ENCODE results near the gene TP53RK.

DNA sequence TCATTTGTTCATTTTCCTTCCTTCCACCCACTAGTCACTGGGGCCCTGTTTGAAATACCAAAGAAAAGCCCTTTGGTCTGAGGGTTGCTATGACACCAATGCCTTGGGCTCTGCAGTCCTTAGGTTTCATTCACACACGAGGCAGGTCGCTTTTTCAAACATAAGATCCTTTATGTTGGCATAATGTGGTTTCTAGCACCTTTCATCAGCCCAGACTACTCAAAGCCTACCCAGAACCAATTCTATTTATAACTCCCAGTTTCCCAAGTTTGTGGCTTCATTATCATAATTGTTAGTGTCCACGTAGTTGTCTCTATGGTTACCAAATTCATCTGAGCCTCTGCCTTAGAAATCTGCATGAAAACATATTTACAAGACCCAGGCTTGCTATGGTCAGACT lies 6.6 kb upstream of the TP53RK start:
- no peak for TF ChIP-seq ZBTB26 (CRISPR knock-in tag; IDR thresholded peaks at IDR 0.05; ENCODE audit: borderline replicate concordance)
- no peak for TF ChIP-seq CHCHD3 (CRISPR knock-in tag; IDR thresholded peaks at IDR 0.05)
- TF ChIP-seq, protein P1, sequence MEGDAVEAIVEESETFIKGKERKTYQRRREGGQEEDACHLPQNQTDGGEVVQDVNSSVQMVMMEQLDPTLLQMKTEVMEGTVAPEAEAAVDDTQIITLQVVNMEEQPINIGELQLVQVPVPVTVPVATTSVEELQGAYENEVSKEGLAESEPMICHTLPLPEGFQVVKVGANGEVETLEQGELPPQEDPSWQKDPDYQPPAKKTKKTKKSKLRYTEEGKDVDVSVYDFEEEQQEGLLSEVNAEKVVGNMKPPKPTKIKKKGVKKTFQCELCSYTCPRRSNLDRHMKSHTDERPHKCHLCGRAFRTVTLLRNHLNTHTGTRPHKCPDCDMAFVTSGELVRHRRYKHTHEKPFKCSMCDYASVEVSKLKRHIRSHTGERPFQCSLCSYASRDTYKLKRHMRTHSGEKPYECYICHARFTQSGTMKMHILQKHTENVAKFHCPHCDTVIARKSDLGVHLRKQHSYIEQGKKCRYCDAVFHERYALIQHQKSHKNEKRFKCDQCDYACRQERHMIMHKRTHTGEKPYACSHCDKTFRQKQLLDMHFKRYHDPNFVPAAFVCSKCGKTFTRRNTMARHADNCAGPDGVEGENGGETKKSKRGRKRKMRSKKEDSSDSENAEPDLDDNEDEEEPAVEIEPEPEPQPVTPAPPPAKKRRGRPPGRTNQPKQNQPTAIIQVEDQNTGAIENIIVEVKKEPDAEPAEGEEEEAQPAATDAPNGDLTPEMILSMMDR (CRISPR knock-in tag; IDR thresholded peaks at IDR 0.05): no peak
- TF ChIP-seq RFXANK (CRISPR knock-in tag; IDR thresholded peaks at IDR 0.05): no peak
- TF ChIP-seq PHF5A (CRISPR knock-in tag; IDR thresholded peaks at IDR 0.05; ENCODE audit: low read depth, unreplicated experiment): no peak
- no peak for TF ChIP-seq EP300 (IDR thresholded peaks at IDR 0.05; ENCODE audit: low read depth in 2 of 2, low read length in 2 of 2)
- no peak for TF ChIP-seq EP300 (CRISPR knock-in tag; IDR thresholded peaks at IDR 0.05; ENCODE audit: borderline replicate concordance)

All from HepG2 (cell line).